Upper lobe of right lung (tissue), 1 donor: ENCODE measurements around the gene DGKI. TPM values are rescaled to one million over a fixed set of nuclear protein-coding genes. Genes with fewer than 3 reads are reported as not detected.

Experiments used
- ATAC-seq: fragments of 200-7000 bp; cut with Tn5 transposase; one replicate; pipeline ENCODE4 v1.9.1; 2020; ENCODE audit warnings: mild to moderate bottlenecking, moderate library complexity
- DNase-seq: peaks from one replicate; pipeline ENCODE4 v3.0.0-alpha.2; 2020
- H3K27ac ChIP-seq: fragments of 200-600 bp; one replicate; pipeline ENCODE4 v1.8.0; 2022
- H3K27me3 ChIP-seq: fragments of 200-600 bp; one replicate; pipeline ENCODE4 v1.8.0; 2022; ENCODE audit warnings: mild to moderate bottlenecking
- H3K36me3 ChIP-seq: fragments of 200-600 bp; one replicate; pipeline ENCODE4 v1.8.0; 2022
- H3K4me1 ChIP-seq: fragments of 200-600 bp; one replicate; pipeline ENCODE4 v1.8.0; 2022
- H3K4me3 ChIP-seq: fragments of 200-600 bp; one replicate; pipeline ENCODE4 v1.8.0; 2022; ENCODE audit warnings: mild to moderate bottlenecking
- H3K9me3 ChIP-seq: fragments of 200-600 bp; one replicate; pipeline ENCODE4 v1.8.0; 2022
- CTCF ChIP-seq: fragments of 200-600 bp; IDR thresholded peaks from one replicate; pipeline ENCODE4 v1.8.0; 2022; ENCODE audit warnings: antibody characterized with exemption
- intact Hi-C: fragments of 100-400 bp; cut with DNase I; formaldehyde crosslinking; loops from one replicate; pipeline ENCODE4 v1.11.0; 2022
- total RNA-seq: library from RNA; stranded (reverse); fragmentation: NEBNext Ultra II Directional; extraction: Animal tissue kit (Norgen Biotek cat#: 25700); gene quantifications from one replicate; pipeline ENCODE4 v1.2.1, GENCODE V29; 2021
- donor health status: DM: no; HTN: yes; CAD: no; lungs with severe emphysema.

DGKI gene
- total RNA-seq, 1 donor from 2014 or later: 0.67 TPM

GRCh38 chr7:137848095-137848494 lies 1.3 kb upstream of the DGKI start:
- H3K27me3 ChIP-seq: peaks cover 36% of the 10 kb centered on the region
- no peaks in the 10 kb centered on the region for H3K9me3 ChIP-seq

GRCh38 chr7:137847568-137848050 lies 835 bp upstream of the DGKI start:
- Histone ChIP-seq H3K4me1 (peaks cover 10% of the 10 kb centered on the region), H3K27ac (no peak overlapping the region), H3K4me3 (peak overlapping the region; percentile 23), H3K36me3 (no peaks in the 10 kb centered on the region), H3K9me3 (no peaks in the 10 kb centered on the region), H3K27me3 (peaks cover 36% of the 10 kb centered on the region)
- ATAC-seq: no peak
- no peak for TF ChIP-seq CTCF
- no peak for DNase-seq
- intact Hi-C loops: no loop called here

More at GRCh38 chr7:137848095-137848494, 1.3 kb upstream of the DGKI start:
- Histone ChIP-seq H3K27ac (no peak overlapping the region), H3K36me3 (no peaks in the 10 kb centered on the region), H3K4me1 (peaks cover 10% of the 10 kb centered on the region), H3K4me3 (no peak overlapping the region)
- no peak for ATAC-seq
- no peak for TF ChIP-seq CTCF
- DNase-seq: no peak
- intact Hi-C loops: no loop called here

- ATAC-seq: no peak
- intact Hi-C loops: no loop called here
- H3K27me3 ChIP-seq: peaks cover 36% of the 10 kb centered on the region
- no peak overlapping the region for H3K27ac ChIP-seq
- TF ChIP-seq CTCF: no peak
- no peaks in the 10 kb centered on the region for H3K9me3 ChIP-seq
- H3K4me1 ChIP-seq: peaks cover 10% of the 10 kb centered on the region
- no peak overlapping the region for H3K4me3 ChIP-seq
- no peak for DNase-seq
- H3K36me3 ChIP-seq: no peaks in the 10 kb centered on the region
Observed at GRCh38 chr7:137846549-137846826, 286 bp downstream of the DGKI start.

GRCh38 chr7:137844677-137845425 lies 1.9 kb downstream of the DGKI start:
- Histone ChIP-seq H3K36me3 (no peaks in the 10 kb centered on the region), H3K4me1 (peaks cover 10% of the 10 kb centered on the region), H3K9me3 (no peaks in the 10 kb centered on the region), H3K4me3 (no peak overlapping the region), H3K27ac (no peak overlapping the region), H3K27me3 (peaks cover 36% of the 10 kb centered on the region)
- ATAC-seq: no peak
- no peak for DNase-seq
- no peak for TF ChIP-seq CTCF
- intact Hi-C loops: no loop called here

GRCh38 chr7:137839903-137840779 lies 6.6 kb downstream of the DGKI start:
- intact Hi-C loops: no loop called here
- no peak overlapping the region for H3K4me3 ChIP-seq
- peaks cover 14% of the 10 kb centered on the region for H3K27me3 ChIP-seq
- H3K9me3 ChIP-seq: no peaks in the 10 kb centered on the region
- ATAC-seq: no peak
- H3K36me3 ChIP-seq: no peaks in the 10 kb centered on the region
- no peak for TF ChIP-seq CTCF
- no peaks in the 10 kb centered on the region for H3K4me1 ChIP-seq
- no peak overlapping the region for H3K27ac ChIP-seq
- no peak for DNase-seq
